NCI-H82 (cell line): Measurements from ENCODE around the gene DCAKD.
"Not testable (repeated sequence)": the region's sequence is repeated elsewhere in the genome, so short reads cannot be mapped to it uniquely, and the experiment has no call there.

Experiments used
- DNase-seq: peaks from one replicate; lab custom pipeline; 2025; lab: John Stamatoyannopoulos, UW

The DCAKD gene

DNA sequence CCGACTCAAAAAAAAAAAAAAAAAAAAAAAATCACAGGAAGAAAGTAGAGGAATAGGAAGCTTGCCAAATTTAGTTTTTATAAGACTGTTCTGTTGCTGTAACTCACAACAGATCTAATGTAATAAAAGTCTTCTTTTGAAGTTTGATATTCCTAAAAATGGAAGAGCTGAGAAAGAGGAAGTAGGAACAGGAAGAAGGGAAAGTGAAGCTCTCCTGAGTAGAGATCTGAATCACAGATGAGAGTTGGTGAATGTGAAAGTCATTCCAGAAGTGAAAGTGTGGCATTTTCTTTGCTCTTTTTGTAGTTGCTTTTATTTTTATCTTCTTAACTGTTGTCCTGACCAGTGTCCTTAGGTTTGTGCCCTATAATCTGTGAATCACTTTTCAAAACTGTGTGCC is 11.8 kb upstream of the DCAKD start:
- no peak for DNase-seq

DNA sequence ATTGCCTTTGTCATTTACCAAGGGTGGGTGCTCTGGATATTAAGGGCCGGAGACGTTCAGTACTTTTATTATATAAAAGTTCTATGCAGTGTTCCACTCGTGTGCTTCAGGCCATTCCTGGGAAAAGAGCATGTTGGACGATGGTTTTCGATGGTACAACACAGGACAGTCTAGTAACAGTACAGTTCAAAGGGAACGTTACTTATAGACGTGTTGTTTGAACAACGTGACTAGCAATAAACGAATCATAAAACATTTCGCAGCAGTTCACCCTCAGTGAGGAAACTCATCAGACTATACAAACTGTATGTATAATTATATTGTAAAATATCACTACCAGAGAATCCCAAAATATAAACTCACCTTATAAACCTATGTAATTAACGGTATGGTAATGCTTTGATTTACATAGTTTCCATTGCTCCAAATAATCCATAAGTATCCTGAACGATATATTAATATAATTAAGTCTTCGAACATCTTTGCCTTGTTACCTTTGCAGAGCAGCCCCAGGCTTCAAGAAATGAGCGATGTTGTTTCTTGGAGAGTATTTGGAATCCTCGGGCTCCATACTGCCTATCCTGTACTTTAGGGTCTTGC is 10.3 kb upstream of the DCAKD start:
- no peak for DNase-seq

GRCh38 chr17:45060797-45061605 is 9.6 kb upstream of the DCAKD start, which contains the start of gene NMT1:
Gene NMT1, plus strand, starts transcription at chr17:45061317. Its CDS starts 13 bp downstream, at chr17:45061330.
- DNase-seq = peak; percentile 100

DNA sequence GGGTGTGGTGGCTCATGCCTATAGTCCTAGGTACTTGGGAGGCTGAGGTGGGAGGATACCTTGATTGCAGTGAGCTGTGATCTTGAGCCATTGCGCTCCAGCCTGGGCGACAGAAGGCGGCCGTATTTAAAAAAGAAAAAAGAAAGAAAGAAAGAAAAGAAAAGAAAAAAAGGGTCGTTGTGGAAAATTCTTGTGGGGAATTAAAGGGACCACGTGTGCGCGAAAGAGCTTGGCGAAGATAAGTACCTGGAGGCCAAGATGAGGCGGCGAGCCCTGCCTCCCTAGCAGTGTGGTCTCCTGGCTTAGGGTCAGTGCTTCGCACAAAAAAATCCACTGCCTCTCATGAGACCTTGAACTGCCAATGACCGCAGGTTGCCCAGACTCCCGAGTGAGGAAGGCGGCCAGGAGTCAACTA is 9.0 kb upstream of the DCAKD start:
- DNase-seq = peak; percentile 84

- DNase-seq = peak; percentile 80
Observed at GRCh38 chr17:45052052-45052772, 780 bp upstream of the DCAKD start.

- DNase-seq = not testable (repeated sequence)
Observed at GRCh38 chr17:45051720-45052051, 254 bp upstream of the DCAKD start.

- DNase-seq = peak; percentile 63
Observed at GRCh38 chr17:45050481-45051059, 862 bp downstream of the DCAKD start.

GRCh38 chr17:45048795-45049563 is 2.5 kb downstream of the DCAKD start:
- no peak for DNase-seq

GRCh38 chr17:45046537-45047125 is 4.8 kb downstream of the DCAKD start:
- DNase-seq = no peak

DNA sequence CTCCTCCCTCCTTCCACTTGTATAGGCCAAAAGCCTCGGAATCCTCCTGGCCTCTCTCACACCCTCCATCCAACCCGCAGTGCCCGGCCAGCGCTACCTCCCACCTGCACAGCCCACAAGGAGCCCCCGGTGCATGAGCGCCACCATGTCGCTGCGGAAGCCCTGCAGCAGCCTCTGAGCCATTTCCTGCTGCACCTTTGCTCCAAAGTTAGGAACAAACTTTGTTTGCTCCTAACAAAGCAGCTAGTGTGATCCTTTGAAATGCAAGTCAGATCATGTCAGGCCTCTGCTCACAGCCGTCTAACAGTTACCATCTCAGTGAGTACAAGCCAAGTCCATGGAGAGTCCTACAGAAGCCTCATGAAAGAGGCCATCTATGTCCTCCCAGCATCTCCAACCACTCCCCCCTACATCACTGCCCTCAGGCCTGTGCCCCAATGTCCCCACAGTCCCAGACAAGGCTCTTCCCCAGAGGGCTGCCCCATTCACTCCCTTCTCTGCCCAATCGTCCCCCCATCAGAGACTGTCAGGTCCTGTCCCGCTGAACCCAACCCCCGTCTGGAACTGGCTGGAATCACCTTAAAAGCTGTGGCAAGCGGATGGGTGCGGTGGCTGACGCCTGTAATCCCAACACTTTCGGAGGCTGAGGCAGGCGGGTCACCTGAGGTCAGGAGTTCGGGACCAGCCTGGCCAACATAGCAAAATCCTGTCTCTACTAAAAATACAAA is 7.5 kb downstream of the DCAKD start:
- DNase-seq = no peak

- peak; percentile 66 for DNase-seq
Observed at GRCh38 chr17:45042346-45043120, 8.9 kb downstream of the DCAKD start.

GRCh38 chr17:45040459-45040858 is 11.0 kb downstream of the DCAKD start:
- no peak for DNase-seq

DNA sequence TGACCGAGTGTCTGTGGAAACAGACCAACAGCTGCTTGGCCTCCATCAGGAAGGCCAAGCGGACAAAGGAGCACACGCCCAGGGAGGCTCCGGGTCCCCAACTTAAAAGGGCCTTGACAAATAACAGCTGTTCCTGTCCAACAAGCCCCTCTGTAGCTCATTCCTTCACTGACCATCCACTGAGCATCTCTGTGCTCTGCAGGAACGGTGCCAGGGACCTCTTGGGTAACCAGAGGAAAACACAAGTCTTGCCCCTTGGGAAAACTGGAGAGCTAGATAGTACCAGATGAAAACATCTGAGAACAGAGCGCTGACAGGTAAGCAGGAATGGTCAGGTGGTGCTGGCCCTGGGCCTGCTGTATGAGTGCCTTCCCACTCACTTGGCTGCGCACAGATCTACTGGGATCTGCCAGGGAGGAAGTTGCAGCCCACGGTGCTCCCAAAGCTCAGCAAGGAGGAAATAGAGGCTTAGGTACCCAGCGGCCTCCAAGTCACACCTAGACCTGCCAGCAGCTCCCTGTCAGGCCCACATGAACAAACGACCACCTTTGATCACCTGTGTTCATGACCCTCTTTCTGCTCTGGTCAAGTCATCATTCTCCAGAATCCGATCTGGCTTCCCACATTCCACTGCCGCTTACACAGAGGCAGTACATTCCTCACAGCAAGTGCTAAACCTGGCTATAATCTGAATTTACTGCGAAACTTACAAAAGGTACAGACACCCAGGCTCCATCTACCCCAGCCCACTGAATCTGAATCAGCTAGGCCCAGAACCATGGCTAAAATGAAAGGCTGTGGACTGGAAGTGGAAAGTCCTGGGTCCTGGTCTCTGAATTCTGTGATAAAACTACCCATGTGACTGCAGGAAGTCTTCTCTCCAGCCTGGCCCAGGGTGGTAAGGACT is 12.5 kb downstream of the DCAKD start:
- DNase-seq = no peak

DNA sequence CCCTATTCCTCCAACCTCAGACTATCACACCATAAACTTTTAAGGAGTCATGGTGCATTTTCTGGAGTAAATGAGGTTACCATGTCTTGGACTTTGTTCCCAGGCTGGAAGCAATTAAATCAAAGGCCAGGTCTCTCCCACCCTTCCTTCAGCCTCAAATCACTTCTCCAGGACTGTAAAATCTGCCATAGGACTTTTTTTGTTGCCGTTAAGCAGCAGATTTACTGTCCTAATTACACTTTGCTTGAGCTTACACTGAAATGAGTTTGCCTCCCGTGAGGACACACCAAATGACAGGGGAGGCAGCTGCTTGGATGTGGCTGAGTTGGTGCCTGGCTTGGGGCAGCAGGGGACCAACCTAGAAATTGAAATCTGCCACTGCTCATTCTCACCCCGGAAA is 14.7 kb downstream of the DCAKD start:
- DNase-seq = peak; percentile 39

DNA sequence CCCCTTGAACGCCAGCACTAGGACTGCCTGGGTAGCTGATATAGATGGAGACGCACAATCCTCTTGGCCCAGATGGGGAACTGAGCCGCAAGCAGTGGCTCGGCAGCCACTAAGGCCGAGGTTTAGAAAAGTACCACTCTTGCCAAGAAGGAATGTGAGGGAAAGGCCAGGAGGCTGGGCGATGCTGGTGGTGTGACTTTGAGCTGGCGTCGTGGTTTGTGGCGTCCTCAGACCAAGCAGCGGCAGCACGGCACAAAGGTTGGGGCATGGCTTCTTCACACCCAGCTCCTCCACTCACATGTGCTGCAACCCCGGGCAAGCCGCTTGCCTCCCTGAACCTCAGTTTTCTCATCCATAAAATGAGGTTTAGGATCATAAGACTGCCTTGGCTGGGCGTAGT is 15.6 kb downstream of the DCAKD start:
- no peak for DNase-seq

- DNase-seq = no peak
Observed at GRCh38 chr17:45034599-45034998, 16.8 kb downstream of the DCAKD start.

GRCh38 chr17:45032174-45032541 is 19.3 kb downstream of the DCAKD start:
- DNase-seq = no peak

- no peak for DNase-seq
Observed at GRCh38 chr17:45031231-45032173, 19.9 kb downstream of the DCAKD start.
